Calu3 (cell line): ENCODE measurements around the gene NTF4. TPM values are rescaled to one million over a fixed set of nuclear protein-coding genes. Genes with fewer than 3 reads are reported as not detected.

ENCODE experiments used
- BruUV-seq: library from RNA; stranded (reverse); fragments of 400-500 nt; replicated peaks from 2 replicates; lab custom pipeline; 2021; lab: Mats Ljungman, UMichigan
- CTCF ChIA-PET: fragments of 300-600 bp; sonication (Branson Sonifier 250); formaldehyde crosslinking; loops from one replicate; lab custom pipeline; 2022; ENCODE audit warnings: antibody characterized with exemption; lab: Charles Lee
- DNase-seq: peaks from one replicate; pipeline ENCODE4 v3.0.0; 2022
- H3K27ac Mint-ChIP-seq: one replicate; pipeline ENCODE4 v1.8.0; 2022; ENCODE audit warnings: mixed read lengths; ENCODE audit not compliant: unreplicated experiment
- H3K27me3 Mint-ChIP-seq: one replicate; pipeline ENCODE4 v1.8.0; 2022; ENCODE audit warnings: mixed read lengths; ENCODE audit not compliant: unreplicated experiment
- H3K36me3 Mint-ChIP-seq: one replicate; pipeline ENCODE4 v1.8.0; 2022; ENCODE audit warnings: mild to moderate bottlenecking, moderate library complexity, mixed read lengths; ENCODE audit not compliant: insufficient read depth, unreplicated experiment
- H3K4me1 Mint-ChIP-seq: one replicate; pipeline ENCODE4 v1.8.0; 2022; ENCODE audit warnings: mild to moderate bottlenecking, low read depth, mixed read lengths; ENCODE audit not compliant: unreplicated experiment
- H3K4me3 Mint-ChIP-seq: one replicate; pipeline ENCODE4 v1.8.0; 2022; ENCODE audit warnings: mild to moderate bottlenecking, low read depth, moderate library complexity, mixed read lengths; ENCODE audit not compliant: unreplicated experiment
- H3K9me3 Mint-ChIP-seq: one replicate; pipeline ENCODE4 v1.8.0; 2022; ENCODE audit warnings: low read depth, mixed read lengths; ENCODE audit not compliant: unreplicated experiment
- CTCF ChIP-seq: fragments of 200-600 bp; IDR thresholded peaks from one replicate; pipeline ENCODE4 v1.8.0; 2022; ENCODE audit warnings: antibody characterized with exemption; ENCODE audit not compliant: unreplicated experiment
- intact Hi-C: fragments of 100-400 bp; cut with micrococcal nuclease; formaldehyde crosslinking; loops from one replicate; pipeline ENCODE4 v1.10.0; 2022; ENCODE audit not compliant: unreplicated experiment
- total RNA-seq: library from RNA; stranded (reverse); gene quantifications from 2 replicates; pipeline ENCODE4 v1.2.3, GENCODE V29; 2022

Gene NTF4
- total RNA-seq, 1 experiment from 2014 or later, result 0.83 TPM

GRCh38 chr19:49101160-49101559, 36.5 kb upstream of the NTF4 start:
- no TSS peak for BruUV-seq
- DNase-seq, result no peak
- Mint-ChIP-seq H3K4me3 (no peak overlapping the region), H3K27me3 (no peaks in the 10 kb centered on the region), H3K27ac (peak overlapping the region; percentile 1), H3K36me3 (peaks cover 85% of the 10 kb centered on the region), H3K4me1 (peaks cover 7% of the 10 kb centered on the region), H3K9me3 (no peaks in the 10 kb centered on the region)
- intact Hi-C loops, result no loop called here
- CTCF ChIA-PET, result interaction anchor here (0.7 to 1.7 kb wide), 2 partner anchors 98 to 104 kb away, joined by 3 to 5 read pairs; no protein-coding TSS in a partner anchor
- no peak for TF ChIP-seq CTCF

GRCh38 chr19:49098795-49099194, 34.2 kb upstream of the NTF4 start:
- intact Hi-C loops, result loop anchor here (5.0 kb wide), 1 partner anchor 109 kb away; no protein-coding TSS in a partner anchor
- no peaks in the 10 kb centered on the region for H3K27me3 Mint-ChIP-seq
- DNase-seq, result no peak
- no peaks in the 10 kb centered on the region for H3K9me3 Mint-ChIP-seq
- no peak for TF ChIP-seq CTCF
- H3K36me3 Mint-ChIP-seq, result peaks cover 80% of the 10 kb centered on the region
- peaks cover 7% of the 10 kb centered on the region for H3K4me1 Mint-ChIP-seq
- H3K27ac Mint-ChIP-seq, result no peak overlapping the region
- no peak overlapping the region for H3K4me3 Mint-ChIP-seq
- no TSS peak for BruUV-seq
- CTCF ChIA-PET, result interaction anchor here (1.6 to 2.1 kb wide), 3 partner anchors 12 to 109 kb away, joined by 9 to 35 read pairs (median 27); partner anchors contain the start of gene LIN7B

- Mint-ChIP-seq H3K27ac (no peak overlapping the region), H3K36me3 (peaks cover 83% of the 10 kb centered on the region), H3K4me3 (no peak overlapping the region), H3K9me3 (no peaks in the 10 kb centered on the region), H3K4me1 (peaks cover 7% of the 10 kb centered on the region), H3K27me3 (no peaks in the 10 kb centered on the region)
- intact Hi-C loops, result loop anchor here (5.0 kb wide), 1 partner anchor 110 kb away; no protein-coding TSS in a partner anchor
- no TSS peak for BruUV-seq
- DNase-seq, result peak; percentile 85
- CTCF ChIA-PET, result interaction anchor here (0.5 to 2.1 kb wide), 28 partner anchors 9 to 509 kb away, joined by 3 to 85 read pairs (median 5); partner anchors contain the start of genes GYS1, LIN7B, PIH1D1 and PPFIA3
- TF ChIP-seq CTCF, result peak; percentile 99
Measured at GRCh38 chr19:49097453-49098288, 33.1 kb upstream of the NTF4 start.

GRCh38 chr19:49094505-49095482, 30.2 kb upstream of the NTF4 start:
- TF ChIP-seq CTCF, result no peak
- CTCF ChIA-PET, result interaction anchor here (0.6 to 0.8 kb wide), 5 partner anchors 41 to 233 kb away, joined by 3 to 5 read pairs (median 4); no protein-coding TSS in a partner anchor
- no peak for DNase-seq
- no TSS peak for BruUV-seq
- Mint-ChIP-seq H3K27me3 (no peaks in the 10 kb centered on the region), H3K36me3 (peaks cover 91% of the 10 kb centered on the region), H3K27ac (no peak overlapping the region), H3K4me3 (no peak overlapping the region), H3K9me3 (no peaks in the 10 kb centered on the region), H3K4me1 (no peaks in the 10 kb centered on the region)
- intact Hi-C loops, result loop anchor here (5.0 kb wide), 1 partner anchor 113 kb away; no protein-coding TSS in a partner anchor
